Fibroblast of pulmonary artery (primary cell): ENCODE measurements around the gene TTC28.
A peak's percentile ranks its signal among the peaks of the same experiment; 100 is the strongest.
"Not testable (repeated sequence)": the region's sequence is repeated elsewhere in the genome, so short reads cannot be mapped to it uniquely, and the experiment has no call there.

Experiments used
- DNase-seq: peaks from one replicate; pipeline ENCODE4 v3.0.0-alpha.2; 2010; ENCODE audit warnings: low read depth
- H3K4me3 ChIP-seq: replicated peaks from 2 replicates; pipeline ENCODE4 v1.5.1; 2011; ENCODE audit warnings: low read depth, mild to moderate bottlenecking, control low read depth, low read length, moderate library complexity
- CTCF ChIP-seq: IDR thresholded peaks from 2 replicates; pipeline ENCODE4 v1.5.1; 2011; ENCODE audit warnings: mild to moderate bottlenecking, control low read depth, low read length, inconsistent platforms; ENCODE audit errors: missing control alignments

Gene TTC28

GRCh38 chr22:28541137-28541536 is 138.5 kb downstream of the TTC28 start:
- TF ChIP-seq CTCF, result no peak
- DNase-seq, result no peak
- no peak overlapping the region for H3K4me3 ChIP-seq

DNA sequence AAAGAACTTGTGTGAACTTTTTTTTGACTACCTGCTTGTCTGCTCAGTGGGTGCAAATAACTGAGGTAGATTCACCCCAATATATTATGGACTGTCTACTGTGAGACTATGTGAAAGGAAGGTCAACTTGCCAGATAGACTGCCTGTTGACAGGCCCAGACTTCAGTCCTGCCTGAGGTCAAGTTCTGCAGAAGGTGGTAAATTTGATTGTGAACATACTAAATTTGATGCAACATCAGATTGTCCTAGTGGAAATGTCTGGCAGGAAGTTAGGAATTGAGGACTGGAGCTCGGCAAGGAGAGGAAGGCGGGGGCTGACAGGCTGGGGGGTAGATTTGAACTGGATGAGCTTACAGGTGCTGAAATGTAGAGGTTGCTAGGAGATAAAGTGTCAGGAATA is 140.7 kb downstream of the TTC28 start:
- DNase-seq, result no peak
- no peak for TF ChIP-seq CTCF
- H3K4me3 ChIP-seq, result no peak overlapping the region

GRCh38 chr22:28530565-28530964 is 149.1 kb downstream of the TTC28 start:
- not testable (repeated sequence) for DNase-seq, H3K4me3 ChIP-seq

DNA sequence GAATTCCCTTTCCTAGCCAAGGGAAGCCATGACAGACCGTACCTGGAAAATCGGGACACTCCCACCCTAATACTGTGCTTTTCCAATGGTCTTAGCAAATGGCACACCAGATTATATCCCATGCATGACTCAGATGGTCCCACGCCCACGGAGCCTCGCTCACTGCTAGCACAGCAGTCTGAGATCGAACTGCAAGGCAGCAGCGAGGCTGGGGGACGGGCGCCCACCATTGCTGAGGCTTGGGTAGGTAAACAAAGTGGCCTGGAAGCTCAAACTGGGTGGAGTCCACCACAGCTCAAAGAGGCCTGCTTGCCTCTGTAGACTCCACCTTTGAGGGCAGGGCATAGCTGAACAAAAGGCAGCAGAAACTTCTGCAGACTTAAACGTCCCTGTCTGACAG is 150.5 kb downstream of the TTC28 start:
- DNase-seq, H3K4me3 ChIP-seq: not testable (repeated sequence)

- no peak for DNase-seq
- no peak overlapping the region for H3K4me3 ChIP-seq
These were observed 158.2 kb downstream of the TTC28 start for GRCh38 chr22:28521451-28521850.

GRCh38 chr22:28514321-28514821 is 165.3 kb downstream of the TTC28 start:
- TF ChIP-seq CTCF, result no peak
- H3K4me3 ChIP-seq, result no peak overlapping the region
- peak; percentile 8 for DNase-seq

More at GRCh38 chr22:28521451-28521850, 158.2 kb downstream of the TTC28 start:
- TF ChIP-seq CTCF, result no peak

- not testable (repeated sequence) for DNase-seq, H3K4me3 ChIP-seq
These were observed 167.3 kb downstream of the TTC28 start for GRCh38 chr22:28512387-28512786.

- H3K4me3 ChIP-seq, result no peak overlapping the region
- no peak for TF ChIP-seq CTCF
- no peak for DNase-seq
These were observed 171.7 kb downstream of the TTC28 start for GRCh38 chr22:28507896-28508295.

DNA sequence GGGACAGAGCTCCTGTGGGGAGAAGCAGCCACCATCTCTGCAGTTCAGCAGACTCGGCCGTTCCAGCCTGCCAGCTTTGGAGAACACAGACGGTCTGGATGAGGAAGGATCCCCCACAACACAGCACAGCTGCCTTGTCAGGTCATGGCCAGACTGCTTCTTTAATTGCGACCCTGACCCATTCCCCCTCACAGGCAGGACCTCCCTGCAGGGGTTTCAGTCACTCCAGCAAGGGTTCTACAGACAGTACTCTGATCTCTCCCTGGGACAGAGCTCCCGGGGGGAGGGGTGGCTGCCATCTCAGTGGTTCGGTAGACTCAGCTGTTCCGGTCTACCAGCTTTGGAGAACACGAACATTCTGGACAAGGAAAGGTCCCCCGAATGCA is 173.5 kb downstream of the TTC28 start:
- no peak for DNase-seq
- TF ChIP-seq CTCF, result no peak
- H3K4me3 ChIP-seq, result no peak overlapping the region
